ENCODE results near the gene ARSB.

GRCh38 chr5:78835176-78835575 is 149.9 kb downstream of the ARSB start:
- TF ChIP-seq EZH2 (IDR thresholded peaks at IDR 0.05; ENCODE audit: borderline replicate concordance, insufficient read depth, low read depth, low read length, poor library complexity, severe bottlenecking) (no peak), CTCF (IDR thresholded peaks at IDR 0.05) (no peak)
